A549 (cell line): ENCODE data around the gene ZNF385B. TPM values are rescaled to one million over a fixed set of nuclear protein-coding genes. Genes with fewer than 3 reads are reported as not detected.

Source experiments
- ATAC-seq, 2 experiments: fragments of 200-7000 bp in 1 of 2; fragments of >200 bp in 1 of 2; cut with Nextera tagmentation in 1 of 2; cut with Tn5 transposase in 1 of 2; 3 replicates each; pipeline versions ENCODE4 v1.8.0 to v1.9.1; 2018 to 2020; ENCODE audit warnings: mild to moderate bottlenecking in 1 of 2, moderate library complexity in 1 of 2
- CTCF ChIA-PET: fragments of 300-600 bp; sonication (Branson Sonifier 250); formaldehyde crosslinking; extraction: SDS; loops from one replicate; lab custom pipeline; 2021; ENCODE audit warnings: antibody characterized with exemption, inconsistent platforms; lab: Yijun Ruan, JAX
- POLR2A ChIA-PET: fragments of 350-600 bp; formaldehyde crosslinking; extraction: SDS; loops from one replicate; lab custom pipeline; 2021; ENCODE audit warnings: antibody characterized with exemption, inconsistent platforms; lab: Yijun Ruan, JAX
- DNase-seq, 2 experiments: peaks; one replicate each; pipeline versions ENCODE4 v3.0.0 to v3.0.0-alpha.2; 2011 to 2016; ENCODE audit warnings: low read depth in 1 of 2, low spot score in 1 of 2
- FAIRE-seq: peaks from 2 replicates; lab custom pipeline; 2011; peaks lifted over from hg19 to GRCh38; lab: Jason Lieb, UNC
- H3K27ac ChIP-seq, 2 experiments: fragments of >200 bp; sonication (Bioruptor Twin); formaldehyde crosslinking; 3 replicates each; pipeline ENCODE4 v1.5.1; 2016 to 2017
- H3K4me1 ChIP-seq: fragments of >200 bp; sonication (Bioruptor Twin); formaldehyde crosslinking; 3 replicates; pipeline ENCODE4 v1.6.1; 2016
- H3K4me2 ChIP-seq: fragments of >200 bp; sonication (Bioruptor Twin); formaldehyde crosslinking; 3 replicates; pipeline ENCODE4 v1.6.1; 2016
- H3K4me3 ChIP-seq: fragments of >200 bp; sonication (Bioruptor Twin); formaldehyde crosslinking; 3 replicates; pipeline ENCODE4 v1.5.1; 2016
- H3K9me3 ChIP-seq: fragments of >200 bp; sonication (Bioruptor Twin); formaldehyde crosslinking; 3 replicates; pipeline ENCODE4 v1.6.1; 2016
- BHLHE40 ChIP-seq: IDR thresholded peaks from 2 replicates; pipeline ENCODE4 v1.6.1; 2012; ENCODE audit warnings: low read depth, low read length, inconsistent platforms
- CTCF ChIP-seq: fragments of >200 bp; sonication (Bioruptor Twin); formaldehyde crosslinking; IDR thresholded peaks from 3 replicates; pipeline ENCODE4 v1.5.1; 2016
- EHMT2 ChIP-seq: fragments of 200-600 bp; sonication (generic); IDR thresholded peaks from 2 replicates; pipeline ENCODE4 v1.6.1; 2016; ENCODE audit warnings: antibody characterized with exemption, low read depth, mild to moderate bottlenecking, moderate library complexity
- ELK1 ChIP-seq: fragments of 150-350 bp; IDR thresholded peaks from 2 replicates; pipeline ENCODE4 v1.6.1; 2014; ENCODE audit warnings: low read depth, mild to moderate bottlenecking, low read length
- ESRRA ChIP-seq: fragments of 150-350 bp; IDR thresholded peaks from 2 replicates; pipeline ENCODE4 v1.6.1; 2014; ENCODE audit warnings: mild to moderate bottlenecking, low read length, borderline replicate concordance
- HMGXB4 ChIP-seq: fragments of 250-450 bp; sonication (Bioruptor Pico); IDR thresholded peaks from 2 replicates; pipeline ENCODE4 v1.5.0; 2021; ENCODE audit warnings: mild to moderate bottlenecking, moderate library complexity, borderline replicate concordance
- KDM1A ChIP-seq: fragments of 200-600 bp; sonication (generic); IDR thresholded peaks from 2 replicates; pipeline ENCODE4 v1.6.1; 2016; ENCODE audit warnings: low read depth, mild to moderate bottlenecking
- MAZ ChIP-seq: fragments of 150-350 bp; IDR thresholded peaks from 2 replicates; pipeline ENCODE4 v1.6.1; 2014; ENCODE audit warnings: antibody characterized with exemption, low read depth, low read length, borderline replicate concordance
- NR3C1 ChIP-seq: fragments of >200 bp; sonication (Bioruptor Twin); formaldehyde crosslinking; IDR thresholded peaks from 3 replicates; pipeline ENCODE4 v1.6.1; 2017
- RAD21 ChIP-seq, 2 experiments: fragments of >200 bp in 1 of 2; sonication (Bioruptor Twin) in 1 of 2; formaldehyde crosslinking in 1 of 2; IDR thresholded peaks in 1 of 2; conservative IDR thresholded peaks in 1 of 2; 2 replicates in 1 of 2; 3 replicates in 1 of 2; pipeline ENCODE4 v1.6.1; 2012 to 2018; ENCODE audit warnings: inconsistent platforms in 1 of 2
- RNF2 ChIP-seq: fragments of 200-600 bp; sonication (generic); IDR thresholded peaks from 2 replicates; pipeline ENCODE4 v1.6.1; 2016; ENCODE audit warnings: low read depth, mild to moderate bottlenecking, antibody characterized with exemption, moderate library complexity, borderline replicate concordance
- SMC3 ChIP-seq: fragments of >200 bp; sonication (Bioruptor Twin); formaldehyde crosslinking; IDR thresholded peaks from 3 replicates; pipeline ENCODE4 v1.6.1; 2018; ENCODE audit warnings: inconsistent platforms
- TP53 ChIP-seq: fragments of 250-450 bp; sonication (Bioruptor Pico); IDR thresholded peaks from 2 replicates; pipeline ENCODE4 v1.5.0; 2021; ENCODE audit warnings: mild to moderate bottlenecking, moderate library complexity
- ZSCAN20 ChIP-seq: fragments of 250-450 bp; sonication (Bioruptor Pico); IDR thresholded peaks from 2 replicates; pipeline ENCODE4 v1.8.0; 2022; ENCODE audit warnings: mild to moderate bottlenecking, moderate library complexity
- WGBS: methylation state at CpG from one replicate; pipeline ENCODE4 v1.1.6; 2017; ENCODE audit errors: missing lambda C conversion rate; 5-methylcytosine and 5-hydroxymethylcytosine counted together
- polyA plus RNA-seq, 4 experiments: library from polyadenylated mRNA; depleted of rRNA in 3 of 4; stranded (reverse); fragments of >200 nt; fragmentation: RNase III in 1 of 4; extraction: RNeasy Plus Mini Kit Qiagen cat#74134 plus additional on column Dnase treatment in 1 of 4; gene quantifications; 2 replicates in 3 of 4; 3 replicates in 1 of 4; pipeline ENCODE4 v1.2.3, GENCODE V29; 2011 to 2017

ZNF385B gene
- polyA plus RNA-seq, 2 of the 4 experiments (the other 2 are of a cell fraction), result not detected

DNA sequence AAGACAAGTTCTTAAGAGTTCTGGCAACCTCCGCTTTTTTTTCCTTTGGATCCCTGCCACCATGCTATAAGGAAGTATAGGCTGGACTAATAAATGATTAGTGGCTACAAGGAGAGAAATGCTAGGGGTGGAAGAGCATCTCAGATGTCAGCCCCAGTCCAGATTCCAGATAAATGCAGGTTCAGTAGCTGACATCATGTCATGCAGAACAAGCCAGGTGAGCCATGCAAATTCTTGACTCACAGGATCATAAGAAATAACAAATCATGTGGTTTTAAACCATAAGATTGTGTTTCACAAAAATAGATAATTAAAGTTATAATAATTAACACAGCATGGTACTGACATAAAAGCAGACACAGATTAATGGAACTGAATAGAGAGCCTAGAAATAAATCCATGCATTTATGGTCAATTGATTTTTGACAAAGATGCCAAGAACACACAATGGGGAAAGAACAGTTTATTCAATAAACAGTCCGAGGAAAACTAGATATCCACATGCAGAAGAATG, 443.9 kb downstream of the ZNF385B start (continued):
- TF ChIP-seq ELK1 (no peak), SMC3 (no peak), TP53 (no peak)

GRCh38 chr2:179412112-179412511, 449.3 kb downstream of the ZNF385B start:
- no peak for DNase-seq
- CTCF ChIA-PET, result interaction anchor here (0.9 to 1.7 kb wide), 2 partner anchors 10 to 17 kb away, joined by 4 to 6 read pairs; no protein-coding TSS in a partner anchor
- 39% methylated on average over 3 of the region's 3 CpGs for WGBS

GRCh38 chr2:179410552-179411356, 450.7 kb downstream of the ZNF385B start:
- no peaks in the 10 kb centered on the region for H3K9me3 ChIP-seq
- no peaks in the 10 kb centered on the region for H3K4me1 ChIP-seq
- 21% methylated on average over 8 of the region's 8 CpGs for WGBS
- ATAC-seq, result peak; percentile 73 to 88
- H3K4me2 ChIP-seq, result no peak overlapping the region
- TF ChIP-seq RAD21 (conservative IDR thresholded peaks at IDR 0.05 in 1 of 2, IDR thresholded peaks at IDR 0.05 in 1 of 2) (peak; percentile 53 to 61; a peak in 4 of 5 replicates), RNF2 (no peak), CTCF (peak; percentile 64), SMC3 (peak; percentile 60), ZSCAN20 (CRISPR knock-in tag) (no peak), MAZ (no peak)
- TF ChIP-seq, all 56 proteins: peak for 3
- ChIA-PET CTCF (interaction anchor here (0.6 to 1.7 kb wide), 17 partner anchors 9 to 526 kb away, joined by 3 to 7 read pairs (median 3); no protein-coding TSS in a partner anchor), POLR2A (no interaction called here)
- DNase-seq, result peak; percentile 13 to 62
- FAIRE-seq, result no peak
- Histone ChIP-seq H3K4me3 (no peak overlapping the region), H3K27ac (no peak overlapping the region)

More at GRCh38 chr2:179412112-179412511, 449.3 kb downstream of the ZNF385B start:
- no peak for ATAC-seq
- no peaks in the 10 kb centered on the region for H3K9me3 ChIP-seq
- H3K27ac ChIP-seq, result no peak overlapping the region
- POLR2A ChIA-PET, result no interaction called here
- TF ChIP-seq HMGXB4 (CRISPR knock-in tag) (no peak), BHLHE40 (no peak), KDM1A (no peak), ZSCAN20 (CRISPR knock-in tag) (no peak), EHMT2 (no peak), NR3C1 (no peak), ESRRA (no peak)
- FAIRE-seq, result no peak
- H3K4me3 ChIP-seq, result no peak overlapping the region
- H3K4me2 ChIP-seq, result no peak overlapping the region
- no peaks in the 10 kb centered on the region for H3K4me1 ChIP-seq
